SJCRH30 (cell line): ENCODE measurements around the gene YAE1. TPM values are rescaled to one million over a fixed set of nuclear protein-coding genes. Genes with fewer than 3 reads are reported as not detected.

ENCODE experiments used
- DNase-seq, 2 experiments: peaks; one replicate each; pipeline ENCODE4 v3.0.0-alpha.2; 2015 to 2020
- H3K27ac ChIP-seq: fragments of 250-450 bp; sonication (Bioruptor Pico); 2 replicates; pipeline ENCODE4 v1.5.1; 2020; ENCODE audit warnings: mild to moderate bottlenecking, moderate library complexity
- H3K27me3 ChIP-seq: fragments of 250-450 bp; sonication (Bioruptor Pico); 2 replicates; pipeline ENCODE4 v1.5.1; 2020; ENCODE audit warnings: mild to moderate bottlenecking, moderate library complexity
- H3K36me3 ChIP-seq: fragments of 250-450 bp; sonication (Bioruptor Pico); 2 replicates; pipeline ENCODE4 v1.5.1; 2020; ENCODE audit warnings: mild to moderate bottlenecking, moderate library complexity
- H3K4me1 ChIP-seq: fragments of 250-450 bp; sonication (Bioruptor Pico); 2 replicates; pipeline ENCODE4 v1.5.1; 2020; ENCODE audit warnings: mild to moderate bottlenecking, moderate library complexity
- H3K4me3 ChIP-seq: fragments of 250-450 bp; sonication (Bioruptor Pico); 2 replicates; pipeline ENCODE4 v1.5.1; 2020; ENCODE audit warnings: mild to moderate bottlenecking, moderate library complexity
- H3K9me3 ChIP-seq: fragments of 250-450 bp; sonication (Bioruptor Pico); replicated peaks from 2 replicates; pipeline ENCODE4 v1.5.1; 2020; ENCODE audit warnings: mild to moderate bottlenecking, moderate library complexity
- total RNA-seq: library from RNA; depleted of rRNA; stranded (reverse); fragments of >200 nt; shearing (Covaris generic); gene quantifications from 2 replicates; pipeline ENCODE4 v1.2.3, GENCODE V29; 2014

Gene YAE1
- total RNA-seq, 1 experiment from 2014 or later, result 35.1 TPM

GRCh38 chr7:39574673-39575349, 8.6 kb downstream of the YAE1 start:
- Histone ChIP-seq H3K27me3 (no peaks in the 10 kb centered on the region), H3K4me3 (no peak overlapping the region), H3K9me3 (peaks cover 2% of the 10 kb centered on the region; the same call in 1 of the 2 replicates), H3K27ac (no peak overlapping the region), H3K4me1 (no peaks in the 10 kb centered on the region), H3K36me3 (peaks cover 26% of the 10 kb centered on the region)
- no peak for DNase-seq

GRCh38 chr7:39577229-39577874, 11.1 kb downstream of the YAE1 start:
- H3K27ac ChIP-seq, result no peak overlapping the region
- H3K4me1 ChIP-seq, result no peaks in the 10 kb centered on the region
- H3K27me3 ChIP-seq, result no peaks in the 10 kb centered on the region
- H3K9me3 ChIP-seq, result peaks cover 2% of the 10 kb centered on the region; the same call in 1 of the 2 replicates
- H3K36me3 ChIP-seq, result peaks cover 12% of the 10 kb centered on the region
- DNase-seq, result no peak
- H3K4me3 ChIP-seq, result no peak overlapping the region

- Histone ChIP-seq H3K27me3 (no peaks in the 10 kb centered on the region), H3K4me1 (no peaks in the 10 kb centered on the region), H3K9me3 (peaks cover 2% of the 10 kb centered on the region; the same call in 1 of the 2 replicates), H3K36me3 (no peaks in the 10 kb centered on the region), H3K4me3 (no peak overlapping the region), H3K27ac (no peak overlapping the region)
- peak; percentile 75 to 94 for DNase-seq
These were observed 14.1 kb downstream of the YAE1 start for GRCh38 chr7:39580149-39580874.

- DNase-seq, result peak in 1 of 2 experiments; percentile 31
- H3K36me3 ChIP-seq, result no peaks in the 10 kb centered on the region
- H3K27ac ChIP-seq, result no peak overlapping the region
- H3K9me3 ChIP-seq, result no peaks in the 10 kb centered on the region
- H3K4me1 ChIP-seq, result no peaks in the 10 kb centered on the region
- no peaks in the 10 kb centered on the region for H3K27me3 ChIP-seq
- no peak overlapping the region for H3K4me3 ChIP-seq
These were observed 16.3 kb downstream of the YAE1 start for GRCh38 chr7:39582536-39582935.

GRCh38 chr7:39583539-39583938, 17.3 kb downstream of the YAE1 start:
- Histone ChIP-seq H3K27ac (no peak overlapping the region), H3K36me3 (no peaks in the 10 kb centered on the region), H3K4me3 (no peak overlapping the region), H3K4me1 (no peaks in the 10 kb centered on the region), H3K9me3 (no peaks in the 10 kb centered on the region), H3K27me3 (no peaks in the 10 kb centered on the region)
- no peak for DNase-seq

GRCh38 chr7:39587393-39587792, 21.2 kb downstream of the YAE1 start:
- H3K27ac ChIP-seq, result no peak overlapping the region
- DNase-seq, result no peak
- peaks cover 8% of the 10 kb centered on the region for H3K4me1 ChIP-seq
- no peaks in the 10 kb centered on the region for H3K36me3 ChIP-seq
- no peak overlapping the region for H3K4me3 ChIP-seq
- no peaks in the 10 kb centered on the region for H3K27me3 ChIP-seq
- no peaks in the 10 kb centered on the region for H3K9me3 ChIP-seq

- H3K4me3 ChIP-seq, result no peak overlapping the region
- H3K36me3 ChIP-seq, result no peaks in the 10 kb centered on the region
- H3K4me1 ChIP-seq, result peaks cover 8% of the 10 kb centered on the region
- no peak for DNase-seq
- no peak overlapping the region for H3K27ac ChIP-seq
- no peaks in the 10 kb centered on the region for H3K9me3 ChIP-seq
- no peaks in the 10 kb centered on the region for H3K27me3 ChIP-seq
These were observed 22.2 kb downstream of the YAE1 start for GRCh38 chr7:39588416-39588815.

GRCh38 chr7:39589323-39590111, 23.3 kb downstream of the YAE1 start:
- peak; percentile 63 to 76 for DNase-seq
- Histone ChIP-seq H3K27me3 (no peaks in the 10 kb centered on the region), H3K36me3 (no peaks in the 10 kb centered on the region), H3K9me3 (no peaks in the 10 kb centered on the region), H3K4me3 (no peak overlapping the region), H3K27ac (no peak overlapping the region), H3K4me1 (peaks cover 8% of the 10 kb centered on the region)

- DNase-seq, result no peak
- H3K4me3 ChIP-seq, result no peak overlapping the region
These were observed 26.4 kb downstream of the YAE1 start for GRCh38 chr7:39592586-39592985.

GRCh38 chr7:39594988-39595620, 28.9 kb downstream of the YAE1 start:
- no peaks in the 10 kb centered on the region for H3K36me3 ChIP-seq
- H3K27ac ChIP-seq, result no peak overlapping the region
- DNase-seq, result peak in 1 of 2 experiments; percentile 37
- H3K27me3 ChIP-seq, result no peaks in the 10 kb centered on the region
- H3K4me1 ChIP-seq, result 0 out of 2 replicates have a peak, but pooled peaks cover 1% of the 10 kb centered on the region
- H3K4me3 ChIP-seq, result no peak overlapping the region
- H3K9me3 ChIP-seq, result no peaks in the 10 kb centered on the region

More at GRCh38 chr7:39592586-39592985, 26.4 kb downstream of the YAE1 start:
- no peaks in the 10 kb centered on the region for H3K9me3 ChIP-seq
- peaks cover 8% of the 10 kb centered on the region for H3K4me1 ChIP-seq
- no peaks in the 10 kb centered on the region for H3K36me3 ChIP-seq
- 0 out of 2 replicates have a peak overlapping the region, but pooled peaks have one; percentile 0 for H3K27ac ChIP-seq
- no peaks in the 10 kb centered on the region for H3K27me3 ChIP-seq

- no peak for DNase-seq
- H3K27ac ChIP-seq, result no peak overlapping the region
- no peaks in the 10 kb centered on the region for H3K4me1 ChIP-seq
- H3K36me3 ChIP-seq, result no peaks in the 10 kb centered on the region
- no peaks in the 10 kb centered on the region for H3K9me3 ChIP-seq
- no peaks in the 10 kb centered on the region for H3K27me3 ChIP-seq
- no peak overlapping the region for H3K4me3 ChIP-seq
These were observed 36.1 kb downstream of the YAE1 start for GRCh38 chr7:39602351-39602750.

GRCh38 chr7:39603924-39604323, 37.7 kb downstream of the YAE1 start:
- no peak overlapping the region for H3K4me3 ChIP-seq
- peaks cover 8% of the 10 kb centered on the region for H3K4me1 ChIP-seq
- H3K27me3 ChIP-seq, result no peaks in the 10 kb centered on the region
- H3K9me3 ChIP-seq, result no peaks in the 10 kb centered on the region
- no peaks in the 10 kb centered on the region for H3K36me3 ChIP-seq
- DNase-seq, result no peak
- no peak overlapping the region for H3K27ac ChIP-seq

- no peaks in the 10 kb centered on the region for H3K9me3 ChIP-seq
- no peak overlapping the region for H3K4me3 ChIP-seq
- DNase-seq, result no peak
- no peaks in the 10 kb centered on the region for H3K27me3 ChIP-seq
- peaks cover 8% of the 10 kb centered on the region for H3K4me1 ChIP-seq
- no peaks in the 10 kb centered on the region for H3K36me3 ChIP-seq
- no peak overlapping the region for H3K27ac ChIP-seq
These were observed 38.9 kb downstream of the YAE1 start for GRCh38 chr7:39605087-39605486.

- H3K27ac ChIP-seq, result no peak overlapping the region
- H3K4me1 ChIP-seq, result peaks cover 8% of the 10 kb centered on the region
- H3K36me3 ChIP-seq, result no peaks in the 10 kb centered on the region
- H3K27me3 ChIP-seq, result no peaks in the 10 kb centered on the region
- no peaks in the 10 kb centered on the region for H3K9me3 ChIP-seq
- no peak overlapping the region for H3K4me3 ChIP-seq
- DNase-seq, result no peak
These were observed 40.1 kb downstream of the YAE1 start for GRCh38 chr7:39606352-39606751.
